Body of pancreas (tissue), 4 donors: ENCODE data around the gene VOPP1. TPM values are rescaled to one million over a fixed set of nuclear protein-coding genes. Genes with fewer than 3 reads are reported as not detected.
"Not testable (repeated sequence)": the region's sequence is repeated elsewhere in the genome, so short reads cannot be mapped to it uniquely, and the experiment has no call there.

ENCODE experiments used
- ATAC-seq: fragments of 150-250 bp; one replicate; pipeline ENCODE4 v1.9.1; 2016
- DNase-seq, 4 donors: peaks; one replicate each; pipeline ENCODE4 v3.0.0-alpha.2; 2019
- H3K27ac ChIP-seq, 4 donors: fragments of 200-600 bp; sonication (generic); 1 replicate in 3 of 4; 2 replicates in 1 of 4; pipeline versions ENCODE4 v1.5.1 to v1.6.1; 2016 to 2019; ENCODE audit warnings: mild to moderate bottlenecking in 1 of 4, mixed read lengths in 1 of 4, moderate library complexity in 1 of 4
- H3K27me3 ChIP-seq, 2 donors: fragments of 200-600 bp; sonication (generic); one replicate each; pipeline ENCODE4 v1.6.0; 2016; ENCODE audit warnings: mild to moderate bottlenecking in 1 of 2
- H3K36me3 ChIP-seq, 2 donors: fragments of 200-600 bp; sonication (generic); replicated peaks in 1 of 2; 2 replicates each; pipeline ENCODE4 v1.5.1; 2016; ENCODE audit warnings: low read depth in 2 of 2; ENCODE audit not compliant: insufficient read depth in 1 of 2
- H3K4me1 ChIP-seq: fragments of 200-600 bp; sonication (generic); one replicate; pipeline ENCODE4 v1.6.0; 2016
- H3K4me3 ChIP-seq, 2 donors: fragments of 200-600 bp; sonication (generic); 1 replicate in 1 of 2; 2 replicates in 1 of 2; pipeline ENCODE4 v1.5.1; 2016 to 2019
- H3K9me3 ChIP-seq, 3 donors: fragments of 200-600 bp; sonication (generic); 1 replicate in 2 of 3; 2 replicates in 1 of 3; pipeline ENCODE4 v1.5.1; 2016
- POLR2A ChIP-seq, 3 donors: fragments of 450-650 bp; IDR thresholded peaks; one replicate each; pipeline ENCODE4 v1.6.1; 2016; ENCODE audit warnings: antibody characterized with exemption in 3 of 3, mild to moderate bottlenecking in 2 of 3
- whole genome bisulfite sequencing, 2 donors: methylation state at CpG; one replicate each; pipeline ENCODE4 v1.1.5; 2017; 5-methylcytosine and 5-hydroxymethylcytosine counted together
- intact Hi-C: fragments of 100-400 bp; cut with DNase I; formaldehyde crosslinking; loops from one replicate; pipeline ENCODE4 v1.15.1; 2023
- total RNA-seq, 2 donors: library from RNA; depleted of rRNA; stranded (reverse); fragments of >200 nt; gene quantifications; one replicate each; pipeline ENCODE4 v1.1.0, GENCODE V29; 2016
- TF ChIP-seq, protein P1 (sequence below), 7 experiments: fragments of 450-650 bp in 4 of 7; fragments of 200-600 bp in 3 of 7; sonication (generic) in 3 of 7; IDR thresholded peaks; one replicate each; pipeline ENCODE4 v1.5.1; 2016 to 2019; ENCODE audit warnings: antibody characterized with exemption in 7 of 7

Gene VOPP1
- total RNA-seq, 2 donors from 2014 or later: 25.1 to 30.6 TPM

- DNase-seq: no peak
- no peaks in the 10 kb centered on the region for H3K27me3 ChIP-seq
- TF ChIP-seq, protein P1, sequence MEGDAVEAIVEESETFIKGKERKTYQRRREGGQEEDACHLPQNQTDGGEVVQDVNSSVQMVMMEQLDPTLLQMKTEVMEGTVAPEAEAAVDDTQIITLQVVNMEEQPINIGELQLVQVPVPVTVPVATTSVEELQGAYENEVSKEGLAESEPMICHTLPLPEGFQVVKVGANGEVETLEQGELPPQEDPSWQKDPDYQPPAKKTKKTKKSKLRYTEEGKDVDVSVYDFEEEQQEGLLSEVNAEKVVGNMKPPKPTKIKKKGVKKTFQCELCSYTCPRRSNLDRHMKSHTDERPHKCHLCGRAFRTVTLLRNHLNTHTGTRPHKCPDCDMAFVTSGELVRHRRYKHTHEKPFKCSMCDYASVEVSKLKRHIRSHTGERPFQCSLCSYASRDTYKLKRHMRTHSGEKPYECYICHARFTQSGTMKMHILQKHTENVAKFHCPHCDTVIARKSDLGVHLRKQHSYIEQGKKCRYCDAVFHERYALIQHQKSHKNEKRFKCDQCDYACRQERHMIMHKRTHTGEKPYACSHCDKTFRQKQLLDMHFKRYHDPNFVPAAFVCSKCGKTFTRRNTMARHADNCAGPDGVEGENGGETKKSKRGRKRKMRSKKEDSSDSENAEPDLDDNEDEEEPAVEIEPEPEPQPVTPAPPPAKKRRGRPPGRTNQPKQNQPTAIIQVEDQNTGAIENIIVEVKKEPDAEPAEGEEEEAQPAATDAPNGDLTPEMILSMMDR (IDR thresholded peaks at IDR 0.05): no peak
- no peak for TF ChIP-seq POLR2A (IDR thresholded peaks at IDR 0.05)
- no peaks in the 10 kb centered on the region for H3K36me3 ChIP-seq
- H3K4me3 ChIP-seq: no peak overlapping the region
- H3K9me3 ChIP-seq: no peaks in the 10 kb centered on the region
- ATAC-seq: no peak
- H3K27ac ChIP-seq: no peak overlapping the region
- 88 to 93% methylated on average over 5 to 10 of the region's 10 CpGs for WGBS, 2 donors
- intact Hi-C loops: no loop called here
- H3K4me1 ChIP-seq: no peaks in the 10 kb centered on the region
Observed at GRCh38 chr7:55512635-55513191, 59.6 kb downstream of the VOPP1 start.

GRCh38 chr7:55510621-55511020 is 61.7 kb downstream of the VOPP1 start:
- Histone ChIP-seq H3K27me3 (no peaks in the 10 kb centered on the region), H3K9me3 (no peaks in the 10 kb centered on the region), H3K27ac (no peak overlapping the region), H3K4me1 (no peaks in the 10 kb centered on the region), H3K4me3 (no peak overlapping the region), H3K36me3 (no peaks in the 10 kb centered on the region)
- WGBS, 2 donors: 98 to 100% methylated on average over 3 of the region's 3 CpGs
- DNase-seq: no peak
- no peak for TF ChIP-seq POLR2A (IDR thresholded peaks at IDR 0.05)
- TF ChIP-seq, protein P1 (IDR thresholded peaks at IDR 0.05): no peak
- ATAC-seq: no peak
- intact Hi-C loops: no loop called here

GRCh38 chr7:55510206-55510605 is 62.1 kb downstream of the VOPP1 start:
- 88 to 89% methylated on average over 1 of the region's 1 CpG for WGBS, 2 donors
- H3K27ac ChIP-seq, intact Hi-C loops: not testable (repeated sequence)

GRCh38 chr7:55509322-55509721 is 63.0 kb downstream of the VOPP1 start:
- 58 to 70% methylated on average over 1 of the region's 1 CpG for whole genome bisulfite sequencing, 2 donors
- intact Hi-C loops: no loop called here

More at GRCh38 chr7:55510206-55510605, 62.1 kb downstream of the VOPP1 start:
- H3K9me3 ChIP-seq, H3K36me3 ChIP-seq, ATAC-seq, H3K4me3 ChIP-seq, DNase-seq, H3K4me1 ChIP-seq, H3K27me3 ChIP-seq: not testable (repeated sequence)

DNA sequence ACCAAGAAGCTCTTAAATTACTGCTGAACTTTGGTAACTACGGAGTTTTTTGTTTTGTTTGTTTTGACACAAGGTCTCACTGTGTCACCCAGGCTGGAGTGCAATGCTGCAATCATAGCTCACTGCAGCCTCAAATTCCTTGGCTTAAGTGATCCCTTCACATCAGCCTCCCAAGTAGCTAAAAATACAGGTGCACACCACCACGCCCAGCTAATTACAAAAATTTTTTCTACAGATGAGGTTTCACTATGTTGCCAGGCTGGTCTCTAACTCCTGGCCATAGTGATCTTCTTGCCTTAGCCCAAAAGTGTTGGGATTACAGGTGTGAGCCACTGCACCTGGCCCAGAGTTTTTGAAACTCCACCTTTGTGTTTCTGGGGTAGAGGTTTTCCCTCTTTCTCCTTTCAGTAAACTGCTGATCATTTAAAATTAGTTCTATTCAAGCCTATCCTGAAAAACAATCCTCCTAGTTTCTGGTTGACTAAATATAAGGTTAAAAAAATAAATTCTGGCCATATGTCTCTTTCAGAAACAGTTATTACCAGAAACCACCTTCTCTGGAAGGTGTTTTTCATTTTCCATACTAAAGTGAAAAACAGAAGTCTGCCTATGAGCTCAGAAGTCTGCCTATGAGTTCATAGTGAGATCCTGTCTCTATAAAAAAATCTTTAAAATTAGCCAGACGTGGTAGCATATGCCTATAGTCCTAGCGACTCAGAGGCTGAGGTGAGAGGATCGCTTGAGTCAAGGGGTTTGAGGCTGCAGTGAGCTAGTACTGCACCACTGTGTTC is 63.9 kb downstream of the VOPP1 start:
- Histone ChIP-seq H3K4me1 (no peaks in the 10 kb centered on the region), H3K27me3 (no peaks in the 10 kb centered on the region), H3K9me3 (no peaks in the 10 kb centered on the region), H3K4me3 (no peak overlapping the region), H3K27ac (no peak overlapping the region), H3K36me3 (no peaks in the 10 kb centered on the region)
- no peak for DNase-seq
- WGBS, 2 donors: 92 to 94% methylated on average over 5 of the region's 5 CpGs
- TF ChIP-seq, protein P1 (IDR thresholded peaks at IDR 0.05): no peak
- no peak for TF ChIP-seq POLR2A (IDR thresholded peaks at IDR 0.05)
- ATAC-seq: no peak
- intact Hi-C loops: no loop called here

More at GRCh38 chr7:55509322-55509721, 63.0 kb downstream of the VOPP1 start:
- no peaks in the 10 kb centered on the region for H3K4me1 ChIP-seq
- no peaks in the 10 kb centered on the region for H3K36me3 ChIP-seq
- DNase-seq (peak in 1 of 4 donors; percentile 41), ATAC-seq (no peak)
- H3K9me3 ChIP-seq: no peaks in the 10 kb centered on the region
- no peak overlapping the region for H3K4me3 ChIP-seq
- no peaks in the 10 kb centered on the region for H3K27me3 ChIP-seq
- H3K27ac ChIP-seq: no peak overlapping the region
- no peak for TF ChIP-seq POLR2A (IDR thresholded peaks at IDR 0.05)
- TF ChIP-seq, protein P1 (IDR thresholded peaks at IDR 0.05): no peak
